ENCODE measurements around the gene OR12D2.
"Not testable (repeated sequence)": the region's sequence is repeated elsewhere in the genome, so short reads cannot be mapped to it uniquely, and the experiment has no call there.

Gene OR12D2

GRCh38 chr6:29395331-29395730 is at the start of gene OR12D2:
TSS of gene OR12D2 (plus strand) at chr6:29395631. CDS start at chr6:29396700, 1,069 bp downstream.
- DNase-seq (ENCODE audit: low read depth): no peak

- not testable (repeated sequence) for DNase-seq (ENCODE audit: low read depth)
Measured at GRCh38 chr6:29349348-29349747, 46.1 kb upstream of the OR12D2 start.

- no peak for DNase-seq (ENCODE audit: low read depth)
Measured at GRCh38 chr6:29354980-29355379, 40.5 kb upstream of the OR12D2 start.

- DNase-seq (ENCODE audit: low read depth): no peak
Measured at GRCh38 chr6:29355603-29356002, 39.8 kb upstream of the OR12D2 start.

GRCh38 chr6:29368765-29369164 is 26.7 kb upstream of the OR12D2 start, which contains the start of gene OR5V1:
TSS of gene OR5V1 (minus strand) at chr6:29368865. CDS start at chr6:29356195, 12,670 bp downstream.
- no peak for DNase-seq (ENCODE audit: low read depth)

GRCh38 chr6:29375191-29375590 is 20.2 kb upstream of the OR12D2 start, which contains the start of gene OR12D3:
TSS of gene OR12D3 (minus strand) at chr6:29375291. CDS start at chr6:29375287, 4 bp downstream.
- no peak for DNase-seq (ENCODE audit: low read depth)

GRCh38 chr6:29376003-29376402 is 19.4 kb upstream of the OR12D2 start:
- no peak for DNase-seq (ENCODE audit: low read depth)

GRCh38 chr6:29388533-29388932 is 6.9 kb upstream of the OR12D2 start:
- no peak for DNase-seq (ENCODE audit: low read depth)

- DNase-seq (ENCODE audit: low read depth): no peak
Measured at GRCh38 chr6:29399525-29399924, 4.1 kb downstream of the OR12D2 start.

GRCh38 chr6:29403801-29404200 is 8.4 kb downstream of the OR12D2 start:
- DNase-seq (ENCODE audit: low read depth): no peak

GRCh38 chr6:29414588-29414987 is 19.2 kb downstream of the OR12D2 start, which contains the start of gene OR12D1:
TSS of gene OR12D1 (plus strand) at chr6:29414928.
- DNase-seq (ENCODE audit: low read depth): no peak

- no peak for DNase-seq (ENCODE audit: low read depth)
Measured at GRCh38 chr6:29419516-29419915, 24.1 kb downstream of the OR12D2 start.

- DNase-seq (ENCODE audit: low read depth): no peak
Measured at GRCh38 chr6:29424168-29424567, 28.7 kb downstream of the OR12D2 start.

- DNase-seq (ENCODE audit: low read depth): no peak
Measured at GRCh38 chr6:29424575-29424974, 29.1 kb downstream of the OR12D2 start.

GRCh38 chr6:29425075-29425474 is 29.6 kb downstream of the OR12D2 start:
- DNase-seq (ENCODE audit: low read depth): no peak

- no peak for DNase-seq (ENCODE audit: low read depth)
Measured at GRCh38 chr6:29426654-29427053, 31.2 kb downstream of the OR12D2 start.

GRCh38 chr6:29436730-29437129 is 41.3 kb downstream of the OR12D2 start:
- not testable (repeated sequence) for DNase-seq (ENCODE audit: low read depth)

- no peak for DNase-seq (ENCODE audit: low read depth)
Measured at GRCh38 chr6:29439006-29439405, 43.6 kb downstream of the OR12D2 start, which contains the start of gene OR10C1. TSS of gene OR10C1 (plus strand) at chr6:29439306. CDS start at chr6:29440016, 710 bp downstream.

- no peak for DNase-seq (ENCODE audit: low read depth)
Measured at GRCh38 chr6:29442719-29443118, 47.3 kb downstream of the OR12D2 start.

GRCh38 chr6:29444031-29444430 is 48.6 kb downstream of the OR12D2 start:
- DNase-seq (ENCODE audit: low read depth): not testable (repeated sequence)

Measured in stimulated activated CD4-positive, alpha-beta T cell treated with anti-CD3 and anti-CD28 coated beads, Interleukin-2, amount 100 ng/mL, for 4 hours (primary cell).